SK-N-SH (cell line): Measurements from ENCODE around the gene PLXDC1. TPM values are rescaled to one million over a fixed set of nuclear protein-coding genes. Genes with fewer than 3 reads are reported as not detected.
"Not testable (repeated sequence)": the region's sequence is repeated elsewhere in the genome, so short reads cannot be mapped to it uniquely, and the experiment has no call there.

Experiments used
- CTCF ChIA-PET: fragments of 300-600, 350-600 bp; formaldehyde crosslinking; extraction: SDS; loops from one replicate; lab custom pipeline; 2021; lab: Yijun Ruan, JAX
- POLR2A ChIA-PET: fragments of 350-600 bp; sonication (Branson Sonifier 250); formaldehyde crosslinking; extraction: SDS; loops from one replicate; lab custom pipeline; 2020; ENCODE audit warnings: antibody characterized with exemption, inconsistent platforms; lab: Yijun Ruan, JAX
- DNase-seq: peaks from one replicate; pipeline ENCODE4 v3.0.0; 2012
- H2AFZ ChIP-seq: fragments of 200-600 bp; sonication (generic); 2 replicates; pipeline ENCODE4 v1.8.1; 2016; ENCODE audit warnings: antibody characterized with exemption, mild to moderate bottlenecking, low read depth
- H3F3A ChIP-seq: fragments of 200-600 bp; sonication (generic); replicated peaks from 2 replicates; pipeline ENCODE3; 2016; ENCODE audit warnings: antibody characterized with exemption, mild to moderate bottlenecking; ENCODE audit not compliant: insufficient read depth
- H3K27ac ChIP-seq, 2 experiments: fragments of 200-500 bp in 1 of 2; fragments of 200-600 bp in 1 of 2; sonication (Bioruptor generic) in 1 of 2; sonication (generic), shearing (Covaris generic) in 1 of 2; 2 replicates each; pipeline versions ENCODE4 v1.5.1 to v1.6.1; 2014 to 2016; ENCODE audit warnings: low read depth in 2 of 2, inconsistent platforms in 1 of 2, low read length in 1 of 2, mild to moderate bottlenecking in 1 of 2, mixed read lengths in 1 of 2
- H3K27me3 ChIP-seq: fragments of 200-600 bp; sonication (generic), shearing (Covaris generic); 2 replicates; pipeline ENCODE4 v1.6.1; 2016; ENCODE audit warnings: mixed run types; ENCODE audit not compliant: insufficient read depth
- H3K36me3 ChIP-seq, 2 experiments: fragments of 200-500 bp in 1 of 2; fragments of 200-600 bp in 1 of 2; sonication (Bioruptor generic) in 1 of 2; sonication (generic) in 1 of 2; replicated peaks in 1 of 2; 2 replicates each; pipeline versions ENCODE3 to v1.5.1; 2014 to 2016; ENCODE audit warnings: low read length in 1 of 2, mild to moderate bottlenecking in 1 of 2; ENCODE audit not compliant: insufficient read depth in 2 of 2, control insufficient read depth in 1 of 2
- H3K4me1 ChIP-seq, 2 experiments: fragments of 200-500 bp in 1 of 2; fragments of 200-600 bp in 1 of 2; sonication (Bioruptor generic) in 1 of 2; sonication (generic), shearing (Covaris generic) in 1 of 2; 2 replicates each; pipeline versions ENCODE4 v1.5.1 to v1.6.1; 2014 to 2016; ENCODE audit warnings: low read depth in 1 of 2, low read length in 1 of 2, mixed run types in 1 of 2; ENCODE audit not compliant: insufficient read depth in 2 of 2, control insufficient read depth in 1 of 2
- H3K4me2 ChIP-seq: fragments of 200-600 bp; sonication (generic), shearing (Covaris generic); 2 replicates; pipeline ENCODE4 v1.6.1; 2017; ENCODE audit warnings: mixed run types
- H3K4me3 ChIP-seq, 2 experiments: fragments of 200-500 bp in 1 of 2; fragments of 200-600 bp in 1 of 2; sonication (Bioruptor generic) in 1 of 2; sonication (generic), shearing (Covaris generic) in 1 of 2; 2 replicates each; pipeline versions ENCODE4 v1.5.1 to v1.8.1; 2014 to 2016; ENCODE audit warnings: low read depth in 2 of 2, inconsistent platforms in 1 of 2, low read length in 1 of 2, mild to moderate bottlenecking in 1 of 2, mixed read lengths in 1 of 2, moderate library complexity in 1 of 2
- H3K79me2 ChIP-seq: fragments of 200-600 bp; sonication (generic); 2 replicates; pipeline ENCODE4 v1.8.1; 2017; ENCODE audit warnings: mild to moderate bottlenecking; ENCODE audit not compliant: insufficient read depth
- H3K9ac ChIP-seq: fragments of 200-600 bp; sonication (generic); 2 replicates; pipeline ENCODE4 v1.6.1; 2017; ENCODE audit warnings: mixed run types
- H3K9me2 ChIP-seq: fragments of 200-600 bp; sonication (generic); 2 replicates; pipeline ENCODE4 v1.6.1; 2017; ENCODE audit warnings: mixed run types
- H3K9me3 ChIP-seq: fragments of 200-600 bp; sonication (generic); 2 replicates; pipeline ENCODE4 v1.6.1; 2017; ENCODE audit warnings: mixed run types, mild to moderate bottlenecking, moderate library complexity
- H4K20me1 ChIP-seq: fragments of 200-600 bp; sonication (generic); 2 replicates; pipeline ENCODE4 v1.6.1; 2017; ENCODE audit warnings: mild to moderate bottlenecking, mixed run types; ENCODE audit not compliant: insufficient read depth
- EZH2phosphoT487 ChIP-seq: fragments of 200-600 bp; sonication (generic); IDR thresholded peaks from 2 replicates; pipeline ENCODE4 v1.6.1; 2017; ENCODE audit warnings: low read depth, mixed run types, mild to moderate bottlenecking, antibody characterized with exemption, moderate library complexity, borderline replicate concordance
- FOSL2 ChIP-seq: IDR thresholded peaks from 2 replicates; pipeline ENCODE4 v1.4.0; 2012; ENCODE audit warnings: low read depth, mild to moderate bottlenecking, moderate library complexity, borderline replicate concordance
- FOXM1 ChIP-seq: IDR thresholded peaks from 2 replicates; pipeline ENCODE4 v1.4.0; 2012; ENCODE audit warnings: low read depth, mild to moderate bottlenecking
- MXI1 ChIP-seq: IDR thresholded peaks from 2 replicates; pipeline ENCODE4 v1.6.1; 2012; ENCODE audit warnings: mild to moderate bottlenecking, low read depth, low read length, improper control_type of control experiment
- NFIC ChIP-seq: IDR thresholded peaks from 2 replicates; pipeline ENCODE4 v1.4.0; 2012; ENCODE audit warnings: borderline replicate concordance
- PBX3 ChIP-seq: IDR thresholded peaks from 2 replicates; pipeline ENCODE4; 2012
- RCOR1 ChIP-seq: fragments of 150-350 bp; IDR thresholded peaks from 2 replicates; pipeline ENCODE4 v1.6.1; 2017; ENCODE audit warnings: antibody characterized with exemption, low read length
- REST ChIP-seq: IDR thresholded peaks from 2 replicates; pipeline ENCODE4 v1.6.1; 2012; ENCODE audit warnings: mild to moderate bottlenecking, low read depth, low read length, moderate library complexity
- SMC3 ChIP-seq: IDR thresholded peaks from 2 replicates; pipeline ENCODE4 v1.6.1; 2012; ENCODE audit warnings: low read depth, low read length, improper control_type of control experiment
- TCF12 ChIP-seq: IDR thresholded peaks from 2 replicates; pipeline ENCODE4 v1.4.0; 2012
- WGBS: methylation state at CpG from one replicate; pipeline ENCODE4 v1.1.6; 2017; ENCODE audit warnings: low lambda C conversion rate; 5-methylcytosine and 5-hydroxymethylcytosine counted together
- polyA plus RNA-seq, 3 experiments: library from polyadenylated mRNA; depleted of rRNA; stranded (reverse); fragments of >200 nt; gene quantifications; 2 replicates each; pipeline ENCODE4 v1.2.3, GENCODE V29; 2012

PLXDC1 gene
- polyA plus RNA-seq, 1 of the 3 experiments (the other 2 are of a cell fraction) = 1.5 TPM

- TF ChIP-seq FOSL2 = no peak
- TF ChIP-seq, all 33 proteins: peak for 0
Observed at GRCh38 chr17:39027455-39028035, 123.9 kb downstream of the PLXDC1 start (continued).

- Histone ChIP-seq H3K36me3 (no peaks in the 10 kb centered on the region), H3K4me1 (peaks cover 0 to 2% of the 10 kb centered on the region in 2 experiments; a peak in 1 of 4 replicates), H3K27me3 (peaks cover 43% of the 10 kb centered on the region; the same call in 1 of the 2 replicates), H3K9ac (no peak overlapping the region), H2AFZ (peak overlapping the region; percentile 29; the same call in 1 of the 2 replicates), H3F3A (no peaks in the 10 kb centered on the region), H3K27ac (no peak overlapping the region), H3K9me2 (no peaks in the 10 kb centered on the region), H4K20me1 (no peaks in the 10 kb centered on the region), H3K4me2 (peak overlapping the region; percentile 73), H3K79me2 (no peaks in the 10 kb centered on the region), H3K9me3 (no peaks in the 10 kb centered on the region), H3K4me3 (peak overlapping the region; percentile 41 to 44)
- POLR2A ChIA-PET = no interaction called here
- peak; percentile 10; the same call in 1 of the 2 replicates for TF ChIP-seq NFIC
- TF ChIP-seq EZH2phosphoT487 = no peak
- TF ChIP-seq TCF12 = no peak
- CTCF ChIA-PET = interaction anchor here (0.7 to 1.5 kb wide), 3 partner anchors 126 to 205 kb away, joined by 3 to 5 read pairs (median 3); no protein-coding TSS in a partner anchor
- DNase-seq = peak; percentile 63
- 5% methylated on average over 11 of the region's 26 CpGs for WGBS
Observed at GRCh38 chr17:39026980-39027451, 124.4 kb downstream of the PLXDC1 start.

- Histone ChIP-seq H3K27me3 (peaks cover 43% of the 10 kb centered on the region; the same call in 1 of the 2 replicates), H2AFZ (peak overlapping the region; percentile 29; the same call in 1 of the 2 replicates)
- CTCF ChIA-PET = interaction anchor here (1.5 kb wide), 1 partner anchor 138 kb away, joined by 3 read pairs; no protein-coding TSS in a partner anchor
- H3K36me3 ChIP-seq, POLR2A ChIA-PET, H3K79me2 ChIP-seq, H3F3A ChIP-seq, DNase-seq, H3K4me3 ChIP-seq, H3K9me3 ChIP-seq, H3K4me1 ChIP-seq, H3K9me2 ChIP-seq, H3K4me2 ChIP-seq, H3K27ac ChIP-seq, H3K9ac ChIP-seq, H4K20me1 ChIP-seq: not testable (repeated sequence)
- WGBS = 76% methylated on average over 13 of the region's 13 CpGs
Observed at GRCh38 chr17:39026346-39026745, 125.1 kb downstream of the PLXDC1 start.

GRCh38 chr17:39022924-39023323 lies 128.5 kb downstream of the PLXDC1 start:
- WGBS = 61% methylated on average over 6 of the region's 6 CpGs
- ChIA-PET CTCF (no interaction called here), POLR2A (no interaction called here)
- Histone ChIP-seq H3K79me2 (no peaks in the 10 kb centered on the region), H3K27me3 (peaks cover 28% of the 10 kb centered on the region; the same call in 1 of the 2 replicates), H3K4me3 (no peak overlapping the region), H3F3A (no peaks in the 10 kb centered on the region), H2AFZ (no peak overlapping the region), H3K27ac (no peak overlapping the region), H3K36me3 (no peaks in the 10 kb centered on the region), H3K9me3 (no peaks in the 10 kb centered on the region), H3K9ac (no peak overlapping the region), H4K20me1 (no peaks in the 10 kb centered on the region), H3K4me1 (peaks cover 0 to 2% of the 10 kb centered on the region in 2 experiments; a peak in 1 of 4 replicates), H3K9me2 (no peaks in the 10 kb centered on the region), H3K4me2 (no peak overlapping the region)
- TF ChIP-seq RCOR1 (no peak), FOXM1 (no peak), PBX3 (no peak), SMC3 (no peak), REST (no peak), NFIC (no peak), MXI1 (no peak)
- DNase-seq = no peak
